Glutamatergic neuron (in vitro differentiated cells): ENCODE data around the gene FNTB. TPM values are rescaled to one million over a fixed set of nuclear protein-coding genes. Genes with fewer than 3 reads are reported as not detected.

Source experiments
- DNase-seq: peaks from one replicate; pipeline ENCODE4 v3.0.0; 2022
- H3K27ac Mint-ChIP-seq: one replicate; pipeline ENCODE4 v1.8.0; 2020; ENCODE audit warnings: mild to moderate bottlenecking, mixed read lengths, inconsistent platforms; ENCODE audit not compliant: unreplicated experiment
- H3K27me3 Mint-ChIP-seq: one replicate; pipeline ENCODE4 v1.8.0; 2020; ENCODE audit warnings: mild to moderate bottlenecking, moderate library complexity, mixed read lengths, inconsistent platforms; ENCODE audit not compliant: unreplicated experiment
- H3K36me3 Mint-ChIP-seq: one replicate; pipeline ENCODE4 v1.8.0; 2020; ENCODE audit warnings: mild to moderate bottlenecking, mixed read lengths, inconsistent platforms; ENCODE audit not compliant: unreplicated experiment
- H3K4me1 Mint-ChIP-seq: one replicate; pipeline ENCODE4 v1.8.0; 2020; ENCODE audit warnings: mild to moderate bottlenecking, low read depth, mixed read lengths, inconsistent platforms; ENCODE audit not compliant: unreplicated experiment
- H3K4me3 Mint-ChIP-seq: one replicate; pipeline ENCODE4 v1.8.0; 2020; ENCODE audit warnings: mild to moderate bottlenecking, mixed read lengths, inconsistent platforms; ENCODE audit not compliant: unreplicated experiment
- H3K9me3 Mint-ChIP-seq: one replicate; pipeline ENCODE4 v1.8.0; 2020; ENCODE audit warnings: mild to moderate bottlenecking, moderate library complexity, mixed read lengths, inconsistent platforms; ENCODE audit not compliant: unreplicated experiment
- CTCF ChIP-seq: fragments of 200-600 bp; sonication (generic); IDR thresholded peaks from one replicate; pipeline ENCODE4 v1.5.0; 2021; ENCODE audit not compliant: partially characterized antibody, unreplicated experiment
- total RNA-seq: library from RNA; stranded (reverse); fragmentation: NEBNext Ultra II Directional; extraction: Animal tissue kit (Norgen Biotek cat#: 25700); gene quantifications from one replicate; pipeline ENCODE4 v1.2.1, GENCODE V29; 2021; ENCODE audit not compliant: unreplicated experiment

The FNTB gene
- total RNA-seq, 1 donor from 2014 or later = 15.2 TPM

GRCh38 chr14:65006261-65006721 is 19.6 kb downstream of the FNTB start:
- H3K4me1 Mint-ChIP-seq = peaks cover 18% of the 10 kb centered on the region
- peaks cover 1% of the 10 kb centered on the region for H3K27me3 Mint-ChIP-seq
- H3K36me3 Mint-ChIP-seq = no peaks in the 10 kb centered on the region
- TF ChIP-seq CTCF = no peak
- H3K4me3 Mint-ChIP-seq = no peak overlapping the region
- DNase-seq = no peak
- peaks cover 2% of the 10 kb centered on the region for H3K9me3 Mint-ChIP-seq
- no peak overlapping the region for H3K27ac Mint-ChIP-seq

- H3K27me3 Mint-ChIP-seq = peaks cover 1% of the 10 kb centered on the region
- H3K9me3 Mint-ChIP-seq = peaks cover 2% of the 10 kb centered on the region
- H3K4me3 Mint-ChIP-seq = no peak overlapping the region
- DNase-seq = no peak
- H3K27ac Mint-ChIP-seq = no peak overlapping the region
- peaks cover 18% of the 10 kb centered on the region for H3K4me1 Mint-ChIP-seq
- no peaks in the 10 kb centered on the region for H3K36me3 Mint-ChIP-seq
- no peak for TF ChIP-seq CTCF
Measured at GRCh38 chr14:65007202-65007601, 20.5 kb downstream of the FNTB start.

GRCh38 chr14:65010211-65010931 is 23.7 kb downstream of the FNTB start:
- no peak overlapping the region for H3K4me3 Mint-ChIP-seq
- DNase-seq = no peak
- H3K36me3 Mint-ChIP-seq = no peaks in the 10 kb centered on the region
- TF ChIP-seq CTCF = no peak
- peaks cover 1% of the 10 kb centered on the region for H3K27me3 Mint-ChIP-seq
- peak overlapping the region; percentile 18 for H3K27ac Mint-ChIP-seq
- peaks cover 9% of the 10 kb centered on the region for H3K4me1 Mint-ChIP-seq
- H3K9me3 Mint-ChIP-seq = peaks cover 1% of the 10 kb centered on the region

GRCh38 chr14:65011538-65011937 is 24.8 kb downstream of the FNTB start:
- Mint-ChIP-seq H3K27me3 (peaks cover 1% of the 10 kb centered on the region), H3K4me3 (no peak overlapping the region), H3K9me3 (no peaks in the 10 kb centered on the region), H3K27ac (no peak overlapping the region), H3K4me1 (peaks cover 4% of the 10 kb centered on the region), H3K36me3 (no peaks in the 10 kb centered on the region)
- TF ChIP-seq CTCF = no peak
- DNase-seq = no peak

GRCh38 chr14:65012353-65012752 is 25.7 kb downstream of the FNTB start:
- TF ChIP-seq CTCF = no peak
- peaks cover 1% of the 10 kb centered on the region for H3K27me3 Mint-ChIP-seq
- H3K36me3 Mint-ChIP-seq = no peaks in the 10 kb centered on the region
- no peak for DNase-seq
- no peak overlapping the region for H3K27ac Mint-ChIP-seq
- no peak overlapping the region for H3K4me3 Mint-ChIP-seq
- peaks cover 4% of the 10 kb centered on the region for H3K4me1 Mint-ChIP-seq
- peaks cover 2% of the 10 kb centered on the region for H3K9me3 Mint-ChIP-seq
